Ovary (tissue), 9 donors: ENCODE results near the gene TMEM217. TPM values are rescaled to one million over a fixed set of nuclear protein-coding genes. Genes with fewer than 3 reads are reported as not detected.

Source experiments
- DNase-seq, 5 donors: peaks; one replicate each; pipeline ENCODE4 v3.0.0-alpha.2; 2019 to 2020
- H3K27ac ChIP-seq, 2 donors: fragments of 200-600 bp; one replicate each; pipeline versions ENCODE4 v1.5.1 to v1.8.0; 2019 to 2022
- H3K27me3 ChIP-seq: fragments of 200-600 bp; one replicate; pipeline ENCODE4 v1.8.0; 2022
- H3K36me3 ChIP-seq: fragments of 200-600 bp; sonication (generic); one replicate; pipeline ENCODE4 v1.5.1; 2019
- H3K4me1 ChIP-seq: one replicate; pipeline ENCODE4 v1.8.1; 2013; ENCODE audit warnings: mild to moderate bottlenecking, moderate library complexity; ENCODE audit not compliant: insufficient read depth
- H3K4me3 ChIP-seq: fragments of 200-600 bp; sonication (generic); one replicate; pipeline ENCODE4 v1.5.1; 2017
- H3K9me3 ChIP-seq, 2 donors: fragments of 200-600 bp in 1 of 2; sonication (generic) in 1 of 2; one replicate each; pipeline versions ENCODE4 v1.5.1 to v1.8.1; 2013 to 2019; ENCODE audit warnings: mild to moderate bottlenecking in 1 of 2, moderate library complexity in 1 of 2
- CTCF ChIP-seq, 3 donors: fragments of 450-650 bp in 2 of 3; fragments of 200-600 bp in 1 of 3; IDR thresholded peaks; one replicate each; pipeline versions ENCODE4 v1.5.1 to v1.8.0; 2016 to 2022; ENCODE audit warnings: antibody characterized with exemption in 3 of 3, mild to moderate bottlenecking in 1 of 3
- EP300 ChIP-seq: sonication (generic); formaldehyde crosslinking; IDR thresholded peaks from one replicate; pipeline ENCODE4 v1.6.1; 2017; ENCODE audit warnings: antibody characterized with exemption
- POLR2A ChIP-seq: fragments of 450-650 bp; IDR thresholded peaks from one replicate; pipeline ENCODE4 v1.6.1; 2017; ENCODE audit warnings: antibody characterized with exemption, mild to moderate bottlenecking, moderate library complexity
- WGBS, 3 donors: extraction: QIAGEN DNeasy Blood & Tissue Kit in 1 of 3; methylation state at CpG; one replicate each; pipeline versions ENCODE4 v1.1.5 to v1.1.7; 2013 to 2017; 5-methylcytosine and 5-hydroxymethylcytosine counted together
- intact Hi-C, 4 donors: fragments of 100-400 bp; cut with DNase I; formaldehyde crosslinking; loops; one replicate each; pipeline versions ENCODE4 v1.11.0 to v1.15.1; 2022 to 2023
- polyA plus RNA-seq, 2 donors: library from polyadenylated mRNA; stranded (reverse); fragments of 200-250 nt in 1 of 2; fragments of 350-450 nt in 1 of 2; fragmentation: Illumina TruSeq in 1 of 2; extraction: RNeasy Lipid Tissue Mini Kit (QIAGEN cat#74804) in 1 of 2; gene quantifications; one replicate each; pipeline ENCODE4 v1.2.3, GENCODE V29; 2013 to 2014
- total RNA-seq, 7 donors: library from RNA; depleted of rRNA in 2 of 7; stranded (reverse); fragments of >200 nt in 2 of 7; fragmentation: NEBNext Ultra II Directional in 3 of 7; extraction: Animal tissue kit (Norgen Biotek cat#: 25700) in 3 of 7; gene quantifications; one replicate each; pipeline versions ENCODE4 v1.1.0 to v1.2.4, GENCODE V29; 2016 to 2023
- donor health status: DM: no; HTN: no; CAD: no; lungs with moderate emphysema.
- donor health status: DM: no; HTN: no; CAD: no.
- donor health status: Bipolar disorder and iron deficiency.
- donor health status: DM: yes; HTN: yes; CAD: no.
- donor health status: DM: no; HTN: no; CAD: no.
- donor health status: DM: yes; HTN: yes; CAD: no.

The TMEM217 gene
- total and polyA plus RNA-seq, 9 donors, result 0.39 to 4.6 (median 1.5) TPM

- intact Hi-C loops, result no loop called here
Observed at GRCh38 chr6:37232430-37233017, 25.4 kb downstream of the TMEM217 start.

GRCh38 chr6:37230104-37230503 is 27.8 kb downstream of the TMEM217 start:
- DNase-seq, result no peak
- Histone ChIP-seq H3K9me3 (no peaks in the 10 kb centered on the region), H3K27ac (no peak overlapping the region), H3K36me3 (no peaks in the 10 kb centered on the region), H3K4me1 (no peaks in the 10 kb centered on the region), H3K27me3 (no peaks in the 10 kb centered on the region), H3K4me3 (no peak overlapping the region)
- no peak for TF ChIP-seq POLR2A
- no peak for TF ChIP-seq EP300
- TF ChIP-seq CTCF (IDR thresholded peaks at IDR 0.05), result no peak
- WGBS, 3 donors, result 91 to 97% (median 92%) methylated on average over 6 of the region's 6 CpGs
- intact Hi-C loops, result no loop called here

More at GRCh38 chr6:37232430-37233017, 25.4 kb downstream of the TMEM217 start:
- Histone ChIP-seq H3K27ac (no peak overlapping the region), H3K4me1 (no peaks in the 10 kb centered on the region), H3K9me3 (no peaks in the 10 kb centered on the region), H3K4me3 (no peak overlapping the region), H3K36me3 (no peaks in the 10 kb centered on the region), H3K27me3 (no peaks in the 10 kb centered on the region)
- no peak for DNase-seq
- TF ChIP-seq CTCF (IDR thresholded peaks at IDR 0.05) (no peak), EP300 (no peak), POLR2A (no peak)
- 84 to 87% (median 87%) methylated on average over 5 of the region's 5 CpGs for WGBS, 3 donors

GRCh38 chr6:37225350-37226169 is 32.4 kb downstream of the TMEM217 start:
- peaks cover 4% of the 10 kb centered on the region for H3K4me1 ChIP-seq
- no peaks in the 10 kb centered on the region for H3K27me3 ChIP-seq
- intact Hi-C loops, result no loop called here
- WGBS, 3 donors, result 80 to 86% (median 81%) methylated on average over 5 of the region's 5 CpGs
- H3K36me3 ChIP-seq, result no peaks in the 10 kb centered on the region
- H3K9me3 ChIP-seq, result no peaks in the 10 kb centered on the region
- no peak for DNase-seq
- no peak overlapping the region for H3K4me3 ChIP-seq
- TF ChIP-seq CTCF (IDR thresholded peaks at IDR 0.05) (no peak), EP300 (no peak), POLR2A (no peak)
- H3K27ac ChIP-seq, result no peak overlapping the region

GRCh38 chr6:37222992-37223391 is 35.0 kb downstream of the TMEM217 start:
- no peaks in the 10 kb centered on the region for H3K27me3 ChIP-seq
- intact Hi-C loops, result no loop called here
- H3K4me1 ChIP-seq, result peaks cover 4% of the 10 kb centered on the region
- no peaks in the 10 kb centered on the region for H3K9me3 ChIP-seq
- H3K4me3 ChIP-seq, result peak overlapping the region; percentile 66
- H3K36me3 ChIP-seq, result no peaks in the 10 kb centered on the region
- peak overlapping the region in 1 of 2 donors; percentile 19 for H3K27ac ChIP-seq
- DNase-seq, result no peak
- TF ChIP-seq CTCF (IDR thresholded peaks at IDR 0.05) (no peak), POLR2A (no peak), EP300 (no peak)
